Endothelial cell of umbilical vein (primary cell): ENCODE measurements around the gene DCLK1. TPM values are rescaled to one million over a fixed set of nuclear protein-coding genes. Genes with fewer than 3 reads are reported as not detected.

Source experiments
- BruUV-seq: library from RNA; stranded (reverse); fragments of 400-500 nt; replicated peaks from 2 replicates; lab custom pipeline; 2021; lab: Mats Ljungman, UMichigan
- CTCF ChIA-PET: fragments of 300-600, 350-600 bp; sonication (Branson Sonifier 250); formaldehyde crosslinking; loops from one replicate; lab custom pipeline; 2021; ENCODE audit warnings: antibody characterized with exemption, inconsistent platforms; lab: Charles Lee
- POLR2A ChIA-PET: fragments of 300-600, 350-600 bp; sonication (Branson Sonifier 250); formaldehyde crosslinking; loops from one replicate; lab custom pipeline; 2021; ENCODE audit warnings: antibody characterized with exemption, inconsistent platforms; lab: Charles Lee
- DNase-seq: peaks from one replicate; pipeline ENCODE4 v3.0.0-alpha.2; 2011; ENCODE audit warnings: low read depth, low spot score
- FAIRE-seq: peaks from 2 replicates; lab custom pipeline; 2011; peaks lifted over from hg19 to GRCh38; lab: Jason Lieb, UNC
- H2AFZ ChIP-seq: 2 replicates; pipeline ENCODE4 v1.6.0; 2012; ENCODE audit warnings: low read depth, low read length, control low read depth, inconsistent platforms
- H3K27ac ChIP-seq: 2 replicates; pipeline ENCODE4 v1.5.1; 2011; ENCODE audit warnings: low read depth, mild to moderate bottlenecking, control low read depth, low read length, moderate library complexity; ENCODE audit not compliant: insufficient read depth
- H3K27me3 ChIP-seq, 2 experiments: 2 replicates each; pipeline versions ENCODE4 v1.6.0 to v1.6.1; 2011; ENCODE audit warnings: low read length in 2 of 2, mixed read lengths in 1 of 2; ENCODE audit not compliant: control insufficient read depth in 2 of 2, insufficient read depth in 2 of 2
- H3K36me3 ChIP-seq, 2 experiments: 2 replicates in 1 of 2; 3 replicates in 1 of 2; pipeline ENCODE4 v1.5.1; 2011; ENCODE audit warnings: low read length in 2 of 2, mild to moderate bottlenecking in 1 of 2, moderate library complexity in 1 of 2; ENCODE audit not compliant: control insufficient read depth in 2 of 2, insufficient read depth in 2 of 2; ENCODE audit errors: extremely low read depth in 1 of 2
- H3K4me1 ChIP-seq: 3 replicates; pipeline ENCODE4 v1.5.1; 2011; ENCODE audit warnings: mild to moderate bottlenecking, low read length; ENCODE audit not compliant: control insufficient read depth, insufficient read depth; ENCODE audit errors: extremely low read depth
- H3K4me2 ChIP-seq: 2 replicates; pipeline ENCODE4 v1.6.1; 2011; ENCODE audit warnings: low read length, control low read depth, mixed read lengths; ENCODE audit not compliant: insufficient read depth
- H3K4me3 ChIP-seq, 3 experiments: fragments of 200-600 bp in 1 of 3; sonication (generic), shearing (Covaris generic) in 1 of 3; replicated peaks in 1 of 3; 2 replicates each; pipeline ENCODE4 v1.5.1; 2011 to 2016; ENCODE audit warnings: control low read depth in 3 of 3, low read length in 3 of 3, mild to moderate bottlenecking in 2 of 3, inconsistent platforms in 1 of 3, low read depth in 1 of 3, moderate library complexity in 1 of 3; ENCODE audit not compliant: insufficient read depth in 1 of 3
- H3K79me2 ChIP-seq: 2 replicates; pipeline ENCODE4 v1.6.0; 2012; ENCODE audit warnings: low read length, inconsistent platforms; ENCODE audit not compliant: control insufficient read depth, insufficient read depth
- H3K9ac ChIP-seq: replicated peaks from 2 replicates; pipeline ENCODE3; 2011; ENCODE audit warnings: low read length, control low read depth; ENCODE audit not compliant: insufficient read depth; ENCODE audit errors: extremely low read depth
- H3K9me1 ChIP-seq: replicated peaks from 3 replicates; pipeline ENCODE4 v1.6.0; 2011; ENCODE audit warnings: mild to moderate bottlenecking, low read length; ENCODE audit not compliant: control insufficient read depth, insufficient read depth; ENCODE audit errors: extremely low read depth
- H3K9me3 ChIP-seq: replicated peaks from 2 replicates; pipeline ENCODE4 v1.5.1; 2012; ENCODE audit warnings: low read length, inconsistent platforms; ENCODE audit not compliant: control insufficient read depth, insufficient read depth
- H4K20me1 ChIP-seq: replicated peaks from 2 replicates; pipeline ENCODE3; 2011; ENCODE audit warnings: mild to moderate bottlenecking, low read length; ENCODE audit not compliant: control insufficient read depth, insufficient read depth; ENCODE audit errors: extremely low read depth
- EZH2 ChIP-seq: IDR thresholded peaks from 2 replicates; pipeline ENCODE4 v1.6.1; 2012; ENCODE audit warnings: borderline replicate concordance, low read depth, mild to moderate bottlenecking, moderate library complexity, low read length, inconsistent platforms; ENCODE audit not compliant: severe bottlenecking
- FOS ChIP-seq: IDR thresholded peaks from 2 replicates; pipeline ENCODE4 v1.6.1; 2011; ENCODE audit warnings: mild to moderate bottlenecking, low read length, moderate library complexity, borderline replicate concordance; ENCODE audit not compliant: insufficient read depth
- GATA2 ChIP-seq: IDR thresholded peaks from 2 replicates; pipeline ENCODE4 v1.7.0; 2011; ENCODE audit warnings: low read depth, mild to moderate bottlenecking, moderate library complexity, mixed read lengths, low read length; ENCODE audit not compliant: insufficient read length, insufficient read depth
- JUN ChIP-seq: IDR thresholded peaks from 2 replicates; pipeline ENCODE4 v1.6.1; 2011; ENCODE audit warnings: borderline replicate concordance, low read depth; ENCODE audit not compliant: insufficient read length, insufficient read depth
- MYC ChIP-seq: IDR thresholded peaks from one replicate; pipeline ENCODE4 v1.6.1; 2011; ENCODE audit warnings: mild to moderate bottlenecking, low read depth, low read length
- POLR2A ChIP-seq: IDR thresholded peaks from 2 replicates; pipeline ENCODE4 v1.6.1; 2012; ENCODE audit warnings: low read depth, mild to moderate bottlenecking, control low read depth, low read length
- POLR2AphosphoS5 ChIP-seq: IDR thresholded peaks from 2 replicates; pipeline ENCODE4 v1.6.1; 2012; ENCODE audit warnings: low read depth, mild to moderate bottlenecking, control low read depth, low read length, moderate library complexity; ENCODE audit not compliant: insufficient read depth
- dilution Hi-C: fragments of 300-500 bp; cut with MboI; formaldehyde crosslinking; loops from one replicate; pipeline ENCODE4 v1.15.0; 2019; ENCODE audit warnings: low sequenced_read_pairs; ENCODE audit not compliant: extremely low pct_ligation_motif_present
- intact Hi-C: fragments of 100-400 bp; cut with micrococcal nuclease; formaldehyde crosslinking; loops from one replicate; pipeline ENCODE4 v1.10.0; 2022
- polyA plus RNA-seq, 4 experiments: library from polyadenylated mRNA; depleted of rRNA in 3 of 4; stranded (reverse) in 3 of 4; unstranded in 1 of 4; fragments of >200 nt; gene quantifications; 2 replicates each; pipeline versions ENCODE4 v1.2.1 to v1.2.3, GENCODE V29; 2011 to 2012; ENCODE audit warnings: missing spikeins in 1 of 4
- total RNA-seq: library from RNA; stranded (reverse); gene quantifications from 2 replicates; pipeline ENCODE4 v1.2.3, GENCODE V29; 2021
- TF ChIP-seq, protein P1 (sequence below), 2 donors: IDR thresholded peaks; 1 replicate in 1 of 2; 2 replicates in 1 of 2; pipeline ENCODE4 v1.5.1; 2011; ENCODE audit warnings: low read length in 2 of 2, mild to moderate bottlenecking in 2 of 2, moderate library complexity in 2 of 2, control low read depth in 1 of 2, inconsistent platforms in 1 of 2, low read depth in 1 of 2; ENCODE audit not compliant: insufficient read depth in 1 of 2; ENCODE audit errors: extremely low read depth in 1 of 2
- TF ChIP-seq, protein P2 (sequence below): IDR thresholded peaks from 2 replicates; pipeline ENCODE4 v1.6.1; 2011; ENCODE audit not compliant: insufficient read depth, insufficient read length

Gene DCLK1
- total and polyA plus RNA-seq, 2 donors (not counting 3 experiments of a cell fraction or from before 2014, with no cell fraction given), result 0.28 to 3.9 TPM

DNA sequence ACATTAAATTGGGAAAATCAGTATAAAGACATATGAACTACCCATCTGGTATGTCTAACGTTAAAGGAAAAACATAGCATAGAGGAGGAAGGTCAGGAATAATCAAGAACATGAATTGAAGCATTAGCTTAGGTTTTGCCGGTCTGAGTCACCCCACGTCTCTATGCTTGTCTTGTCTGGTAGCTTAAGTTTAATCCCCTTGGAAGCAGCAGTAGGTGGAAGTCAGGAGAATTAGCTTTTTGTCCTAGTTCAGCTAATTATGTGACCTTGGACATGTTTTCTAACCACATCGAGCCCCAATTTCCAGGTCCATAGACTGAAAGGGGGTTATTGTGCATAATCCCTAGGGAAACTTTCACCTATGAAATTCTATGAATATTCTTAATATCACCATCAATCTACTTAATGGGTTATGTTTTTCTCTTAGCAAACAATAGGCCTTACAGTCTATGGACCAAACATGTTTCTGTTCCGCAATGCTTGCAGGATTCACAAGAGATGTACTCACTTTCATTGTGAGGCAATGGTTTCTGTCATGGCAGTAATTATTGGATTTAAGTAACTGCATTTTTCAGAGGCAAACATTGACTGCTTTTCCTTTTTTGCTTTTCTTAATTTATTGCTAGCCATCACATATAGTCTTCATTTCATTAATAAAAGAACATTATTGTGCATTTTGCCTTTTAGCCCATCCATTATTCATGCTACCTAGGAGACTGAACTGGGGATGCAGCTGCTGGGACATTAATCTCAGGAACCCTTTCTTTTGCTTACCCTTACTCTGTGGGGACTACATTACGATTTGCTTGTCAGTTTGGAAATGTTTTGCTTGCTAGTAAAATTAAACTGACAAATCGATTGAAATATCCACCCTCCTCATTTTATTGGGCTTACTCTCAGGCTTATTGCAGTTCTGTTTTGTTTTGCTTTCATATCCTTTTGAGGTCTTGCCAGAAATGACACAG is 349.9 kb downstream of the DCLK1 start:
- no TSS peak for BruUV-seq
- TF ChIP-seq MYC, result no peak
- no peak for TF ChIP-seq EZH2
- TF ChIP-seq, protein P1, sequence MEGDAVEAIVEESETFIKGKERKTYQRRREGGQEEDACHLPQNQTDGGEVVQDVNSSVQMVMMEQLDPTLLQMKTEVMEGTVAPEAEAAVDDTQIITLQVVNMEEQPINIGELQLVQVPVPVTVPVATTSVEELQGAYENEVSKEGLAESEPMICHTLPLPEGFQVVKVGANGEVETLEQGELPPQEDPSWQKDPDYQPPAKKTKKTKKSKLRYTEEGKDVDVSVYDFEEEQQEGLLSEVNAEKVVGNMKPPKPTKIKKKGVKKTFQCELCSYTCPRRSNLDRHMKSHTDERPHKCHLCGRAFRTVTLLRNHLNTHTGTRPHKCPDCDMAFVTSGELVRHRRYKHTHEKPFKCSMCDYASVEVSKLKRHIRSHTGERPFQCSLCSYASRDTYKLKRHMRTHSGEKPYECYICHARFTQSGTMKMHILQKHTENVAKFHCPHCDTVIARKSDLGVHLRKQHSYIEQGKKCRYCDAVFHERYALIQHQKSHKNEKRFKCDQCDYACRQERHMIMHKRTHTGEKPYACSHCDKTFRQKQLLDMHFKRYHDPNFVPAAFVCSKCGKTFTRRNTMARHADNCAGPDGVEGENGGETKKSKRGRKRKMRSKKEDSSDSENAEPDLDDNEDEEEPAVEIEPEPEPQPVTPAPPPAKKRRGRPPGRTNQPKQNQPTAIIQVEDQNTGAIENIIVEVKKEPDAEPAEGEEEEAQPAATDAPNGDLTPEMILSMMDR (IDR thresholded peaks at IDR 0.05; ENCODE audit: extremely low read depth in 1 of 2, insufficient read depth in 1 of 2, low read depth in 1 of 2, low read length in 2 of 2), result no peak
- no peak for TF ChIP-seq POLR2A
- TF ChIP-seq, protein P2, sequence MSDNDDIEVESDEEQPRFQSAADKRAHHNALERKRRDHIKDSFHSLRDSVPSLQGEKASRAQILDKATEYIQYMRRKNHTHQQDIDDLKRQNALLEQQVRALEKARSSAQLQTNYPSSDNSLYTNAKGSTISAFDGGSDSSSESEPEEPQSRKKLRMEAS, result no peak
- TF ChIP-seq JUN, result no peak
- no peak for TF ChIP-seq POLR2AphosphoS5
- no peak for TF ChIP-seq FOS
- TF ChIP-seq GATA2, result no peak
- CTCF ChIA-PET, result interaction anchor here (0.6 to 2.0 kb wide), 2 partner anchors 8 to 1740 kb away, joined by 3 to 19 read pairs; no protein-coding TSS in a partner anchor
- Histone ChIP-seq H4K20me1 (no peaks in the 10 kb centered on the region), H3K4me2 (no peak overlapping the region), H3K4me3 (no peak overlapping the region), H3K27me3 (peaks cover 0 to 2% of the 10 kb centered on the region in 2 experiments), H2AFZ (no peak overlapping the region), H3K4me1 (no peaks in the 10 kb centered on the region), H3K9me1 (no peaks in the 10 kb centered on the region), H3K9ac (no peak overlapping the region), H3K36me3 (no peaks in the 10 kb centered on the region), H3K9me3 (no peaks in the 10 kb centered on the region), H3K79me2 (no peaks in the 10 kb centered on the region), H3K27ac (no peak overlapping the region)
- intact Hi-C loops (no loop called here), dilution Hi-C loops (no loop called here)
- FAIRE-seq (no peak), DNase-seq (no peak)
- POLR2A ChIA-PET, result no interaction called here
